Cerebellar nuclear complex (tissue), 1 donor: ENCODE measurements around the gene PIGC.
"Not testable (repeated sequence)": the region's sequence is repeated elsewhere in the genome, so short reads cannot be mapped to it uniquely, and the experiment has no call there.

ENCODE experiments used
- DNase-seq, 2 experiments: peaks; one replicate each; lab custom pipeline; 2025; lab: John Stamatoyannopoulos, UW

PIGC gene

GRCh38 chr1:172466795-172467407, 23.0 kb upstream of the PIGC start:
- no peak for DNase-seq

GRCh38 chr1:172465617-172466016, 21.7 kb upstream of the PIGC start:
- DNase-seq, result no peak

GRCh38 chr1:172460887-172461315, 17.0 kb upstream of the PIGC start:
- DNase-seq, result no peak

GRCh38 chr1:172460177-172460576, 16.3 kb upstream of the PIGC start:
- DNase-seq, result no peak

GRCh38 chr1:172457479-172458130, 13.7 kb upstream of the PIGC start:
- DNase-seq, result no peak

GRCh38 chr1:172456344-172456769, 12.5 kb upstream of the PIGC start:
- no peak for DNase-seq

- no peak for DNase-seq
These were observed 11.6 kb upstream of the PIGC start for GRCh38 chr1:172455451-172455850.

GRCh38 chr1:172453607-172454006, 9.7 kb upstream of the PIGC start:
- no peak for DNase-seq

GRCh38 chr1:172453153-172453545, 9.3 kb upstream of the PIGC start:
- no peak for DNase-seq

- no peak for DNase-seq
These were observed 8.8 kb upstream of the PIGC start for GRCh38 chr1:172452536-172453152.

- no peak for DNase-seq
These were observed 7.2 kb upstream of the PIGC start for GRCh38 chr1:172451002-172451443.

- DNase-seq, result no peak
These were observed 6.6 kb upstream of the PIGC start for GRCh38 chr1:172450524-172450885.

- no peak for DNase-seq
These were observed 6.0 kb upstream of the PIGC start for GRCh38 chr1:172449585-172450523.

- no peak for DNase-seq
These were observed 5.2 kb upstream of the PIGC start for GRCh38 chr1:172448995-172449584.

GRCh38 chr1:172447641-172448040, 3.8 kb upstream of the PIGC start:
- no peak for DNase-seq

GRCh38 chr1:172446547-172446946, 2.7 kb upstream of the PIGC start:
- DNase-seq, result no peak

GRCh38 chr1:172442843-172443565, 865 bp downstream of the PIGC start:
- no peak for DNase-seq

GRCh38 chr1:172442404-172442803, 1.5 kb downstream of the PIGC start:
- no peak for DNase-seq

- DNase-seq, result not testable (repeated sequence)
These were observed 6.7 kb downstream of the PIGC start for GRCh38 chr1:172437183-172437582.

GRCh38 chr1:172431721-172432192, 12.1 kb downstream of the PIGC start:
- DNase-seq, result no peak

- DNase-seq, result no peak
These were observed 12.7 kb downstream of the PIGC start for GRCh38 chr1:172431204-172431603.
